Measurements from ENCODE around the gene ONECUT3.
A peak's percentile ranks its signal among the peaks of the same experiment; 100 is the strongest.

ONECUT3 gene

GRCh38 chr19:1765232-1765903, 12.1 kb downstream of the ONECUT3 start:
- Histone ChIP-seq H3K27me3 (ENCODE audit: insufficient read depth, poor library complexity, severe bottlenecking) (peaks cover 80% of the 10 kb centered on the region), H3K4me3 (replicated peaks; ENCODE audit: insufficient read depth, low read length) (no peak overlapping the region)
- no peak for DNase-seq (ENCODE audit: low read depth in 1 of 2, low spot score in 1 of 2)

GRCh38 chr19:1765904-1766799, 12.8 kb downstream of the ONECUT3 start:
- TF ChIP-seq, protein P1, sequence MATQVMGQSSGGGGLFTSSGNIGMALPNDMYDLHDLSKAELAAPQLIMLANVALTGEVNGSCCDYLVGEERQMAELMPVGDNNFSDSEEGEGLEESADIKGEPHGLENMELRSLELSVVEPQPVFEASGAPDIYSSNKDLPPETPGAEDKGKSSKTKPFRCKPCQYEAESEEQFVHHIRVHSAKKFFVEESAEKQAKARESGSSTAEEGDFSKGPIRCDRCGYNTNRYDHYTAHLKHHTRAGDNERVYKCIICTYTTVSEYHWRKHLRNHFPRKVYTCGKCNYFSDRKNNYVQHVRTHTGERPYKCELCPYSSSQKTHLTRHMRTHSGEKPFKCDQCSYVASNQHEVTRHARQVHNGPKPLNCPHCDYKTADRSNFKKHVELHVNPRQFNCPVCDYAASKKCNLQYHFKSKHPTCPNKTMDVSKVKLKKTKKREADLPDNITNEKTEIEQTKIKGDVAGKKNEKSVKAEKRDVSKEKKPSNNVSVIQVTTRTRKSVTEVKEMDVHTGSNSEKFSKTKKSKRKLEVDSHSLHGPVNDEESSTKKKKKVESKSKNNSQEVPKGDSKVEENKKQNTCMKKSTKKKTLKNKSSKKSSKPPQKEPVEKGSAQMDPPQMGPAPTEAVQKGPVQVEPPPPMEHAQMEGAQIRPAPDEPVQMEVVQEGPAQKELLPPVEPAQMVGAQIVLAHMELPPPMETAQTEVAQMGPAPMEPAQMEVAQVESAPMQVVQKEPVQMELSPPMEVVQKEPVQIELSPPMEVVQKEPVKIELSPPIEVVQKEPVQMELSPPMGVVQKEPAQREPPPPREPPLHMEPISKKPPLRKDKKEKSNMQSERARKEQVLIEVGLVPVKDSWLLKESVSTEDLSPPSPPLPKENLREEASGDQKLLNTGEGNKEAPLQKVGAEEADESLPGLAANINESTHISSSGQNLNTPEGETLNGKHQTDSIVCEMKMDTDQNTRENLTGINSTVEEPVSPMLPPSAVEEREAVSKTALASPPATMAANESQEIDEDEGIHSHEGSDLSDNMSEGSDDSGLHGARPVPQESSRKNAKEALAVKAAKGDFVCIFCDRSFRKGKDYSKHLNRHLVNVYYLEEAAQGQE (IDR thresholded peaks at IDR 0.05; ENCODE audit: insufficient replicate concordance, low read depth): no peak
- TF ChIP-seq POLR2AphosphoS5 (IDR thresholded peaks at IDR 0.05; ENCODE audit: low read depth) (no peak), CTCF (IDR thresholded peaks at IDR 0.05; ENCODE audit: insufficient read depth, low read length) (no peak), SPI1 (IDR thresholded peaks at IDR 0.05; ENCODE audit: borderline replicate concordance, low read depth) (no peak), GABPA (IDR thresholded peaks at IDR 0.05; ENCODE audit: low read depth) (no peak)
- Histone ChIP-seq H3K27me3 (ENCODE audit: insufficient read depth, poor library complexity, severe bottlenecking) (peaks cover 74% of the 10 kb centered on the region), H3K4me3 (replicated peaks; ENCODE audit: insufficient read depth, low read length) (no peak overlapping the region), H3K27ac (replicated peaks) (no peak overlapping the region)
- DNase-seq (ENCODE audit: low read depth in 1 of 2, low spot score in 1 of 2): no peak

More at GRCh38 chr19:1765232-1765903, 12.1 kb downstream of the ONECUT3 start:
- H3K27ac ChIP-seq (replicated peaks): no peak overlapping the region
- no peak for TF ChIP-seq CTCF (IDR thresholded peaks at IDR 0.05; ENCODE audit: insufficient read depth, low read length)
- no peak for TF ChIP-seq POLR2AphosphoS5 (IDR thresholded peaks at IDR 0.05; ENCODE audit: low read depth)
- TF ChIP-seq SPI1 (IDR thresholded peaks at IDR 0.05; ENCODE audit: borderline replicate concordance, low read depth): no peak
- TF ChIP-seq GABPA (IDR thresholded peaks at IDR 0.05; ENCODE audit: low read depth): no peak

DNA sequence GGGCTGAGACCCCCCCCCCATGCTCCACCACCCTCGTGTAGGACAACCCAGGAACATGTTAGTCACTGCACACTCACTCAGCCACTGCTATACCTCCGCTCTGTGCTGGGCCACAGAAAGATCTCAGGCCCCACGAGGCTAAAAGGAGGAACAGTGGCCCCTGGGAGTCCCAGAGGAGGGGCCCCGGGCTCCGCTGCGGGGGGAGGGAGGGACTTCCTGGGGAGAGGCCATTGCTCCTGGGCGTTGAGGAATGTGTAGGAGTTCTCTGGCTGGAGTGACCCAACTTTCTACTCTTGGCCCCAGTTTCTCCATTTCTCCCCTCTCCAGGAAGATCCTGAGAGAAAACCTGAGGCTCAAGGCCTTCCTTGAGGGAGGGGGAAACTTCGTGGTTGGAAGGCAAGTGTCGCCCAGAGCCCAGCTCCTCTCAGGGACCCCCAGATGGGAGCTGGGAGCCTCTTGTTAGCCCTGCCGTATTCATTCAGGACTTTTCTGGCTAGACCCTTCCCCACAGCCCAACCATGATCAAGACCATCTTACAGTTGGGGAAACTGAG, 13.6 kb downstream of the ONECUT3 start:
- Histone ChIP-seq H3K27ac (replicated peaks) (no peak overlapping the region), H3K4me3 (replicated peaks; ENCODE audit: insufficient read depth, low read length) (no peak overlapping the region), H3K27me3 (ENCODE audit: insufficient read depth, poor library complexity, severe bottlenecking) (peaks cover 67% of the 10 kb centered on the region)
- DNase-seq (ENCODE audit: low read depth in 1 of 2, low spot score in 1 of 2): peak in 1 of 2 experiments; percentile 41
- TF ChIP-seq POLR2AphosphoS5 (IDR thresholded peaks at IDR 0.05; ENCODE audit: low read depth): no peak

- peak in 1 of 2 experiments; percentile 19 for DNase-seq (ENCODE audit: low read depth in 1 of 2, low spot score in 1 of 2)
- no peak overlapping the region for H3K4me3 ChIP-seq (replicated peaks; ENCODE audit: insufficient read depth, low read length)
- no peak overlapping the region for H3K27ac ChIP-seq (replicated peaks)
- no peak for TF ChIP-seq POLR2AphosphoS5 (IDR thresholded peaks at IDR 0.05; ENCODE audit: low read depth)
- TF ChIP-seq, protein P1 (IDR thresholded peaks at IDR 0.05; ENCODE audit: insufficient replicate concordance, low read depth): no peak
- TF ChIP-seq CTCF (IDR thresholded peaks at IDR 0.05; ENCODE audit: insufficient read depth, low read length): peak; percentile 76
- no peak for TF ChIP-seq SPI1 (IDR thresholded peaks at IDR 0.05; ENCODE audit: borderline replicate concordance, low read depth)
- TF ChIP-seq GABPA (IDR thresholded peaks at IDR 0.05; ENCODE audit: low read depth): no peak
- H3K27me3 ChIP-seq (ENCODE audit: insufficient read depth, poor library complexity, severe bottlenecking): peaks cover 61% of the 10 kb centered on the region
Measured at GRCh38 chr19:1767464-1767933, 14.2 kb downstream of the ONECUT3 start.
